Endothelial cell (in vitro differentiated cells): ENCODE data around the gene CRYBG1. TPM values are rescaled to one million over a fixed set of nuclear protein-coding genes. Genes with fewer than 3 reads are reported as not detected.

Experiments used
- DNase-seq: peaks from one replicate; pipeline ENCODE4 v3.0.0; 2021; ENCODE audit warnings: low spot score
- H3K27ac Mint-ChIP-seq: one replicate; pipeline ENCODE4 v1.8.0; 2021; ENCODE audit warnings: mixed read lengths, inconsistent platforms; ENCODE audit not compliant: unreplicated experiment
- H3K27me3 Mint-ChIP-seq: one replicate; pipeline ENCODE4 v1.8.0; 2021; ENCODE audit warnings: mild to moderate bottlenecking, moderate library complexity, mixed read lengths, inconsistent platforms; ENCODE audit not compliant: unreplicated experiment
- H3K36me3 Mint-ChIP-seq: one replicate; pipeline ENCODE4 v1.8.0; 2021; ENCODE audit warnings: mild to moderate bottlenecking, low read depth, mixed read lengths, inconsistent platforms; ENCODE audit not compliant: unreplicated experiment
- H3K4me1 Mint-ChIP-seq: one replicate; pipeline ENCODE4 v1.8.0; 2021; ENCODE audit warnings: mild to moderate bottlenecking, mixed read lengths, inconsistent platforms; ENCODE audit not compliant: unreplicated experiment
- H3K4me3 Mint-ChIP-seq: one replicate; pipeline ENCODE4 v1.8.0; 2021; ENCODE audit warnings: mild to moderate bottlenecking, mixed read lengths, inconsistent platforms; ENCODE audit not compliant: unreplicated experiment
- H3K9me3 Mint-ChIP-seq: one replicate; pipeline ENCODE4 v1.8.0; 2021; ENCODE audit warnings: mixed read lengths, inconsistent platforms; ENCODE audit not compliant: unreplicated experiment
- total RNA-seq: library from RNA; stranded (reverse); fragmentation: NEBNext Ultra II Directional; extraction: Animal tissue kit (Norgen Biotek cat#: 25700); gene quantifications from one replicate; pipeline ENCODE4 v1.2.1, GENCODE V29; 2021; ENCODE audit not compliant: unreplicated experiment
- TF ChIP-seq, protein P1 (sequence below): fragments of 200-600 bp; sonication (generic); IDR thresholded peaks from one replicate; pipeline ENCODE4 v1.5.0; 2021; ENCODE audit warnings: antibody characterized with exemption; ENCODE audit not compliant: unreplicated experiment

Gene CRYBG1
- total RNA-seq, 1 donor from 2014 or later: 0.08 TPM

DNA sequence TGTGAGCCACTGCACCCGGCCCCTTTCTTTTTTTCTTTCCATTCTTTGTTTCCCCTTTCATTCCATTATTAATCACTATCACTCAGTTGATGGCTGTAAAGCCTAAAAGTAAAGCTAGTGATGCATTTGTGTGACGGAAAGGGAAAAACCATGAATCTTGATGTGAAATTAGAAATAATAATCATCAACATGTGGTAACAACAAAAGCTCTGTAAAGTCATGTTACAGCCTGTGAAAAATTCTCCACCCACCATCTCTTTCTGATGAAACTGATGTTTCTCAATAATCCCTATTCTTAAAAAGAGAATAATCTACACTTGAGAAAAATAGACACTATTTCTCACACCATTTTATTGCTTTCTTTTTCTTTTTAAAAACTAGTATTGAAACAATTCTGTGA lies 80.0 kb downstream of the CRYBG1 start:
- H3K36me3 Mint-ChIP-seq: no peaks in the 10 kb centered on the region
- DNase-seq: no peak
- TF ChIP-seq, protein P1, sequence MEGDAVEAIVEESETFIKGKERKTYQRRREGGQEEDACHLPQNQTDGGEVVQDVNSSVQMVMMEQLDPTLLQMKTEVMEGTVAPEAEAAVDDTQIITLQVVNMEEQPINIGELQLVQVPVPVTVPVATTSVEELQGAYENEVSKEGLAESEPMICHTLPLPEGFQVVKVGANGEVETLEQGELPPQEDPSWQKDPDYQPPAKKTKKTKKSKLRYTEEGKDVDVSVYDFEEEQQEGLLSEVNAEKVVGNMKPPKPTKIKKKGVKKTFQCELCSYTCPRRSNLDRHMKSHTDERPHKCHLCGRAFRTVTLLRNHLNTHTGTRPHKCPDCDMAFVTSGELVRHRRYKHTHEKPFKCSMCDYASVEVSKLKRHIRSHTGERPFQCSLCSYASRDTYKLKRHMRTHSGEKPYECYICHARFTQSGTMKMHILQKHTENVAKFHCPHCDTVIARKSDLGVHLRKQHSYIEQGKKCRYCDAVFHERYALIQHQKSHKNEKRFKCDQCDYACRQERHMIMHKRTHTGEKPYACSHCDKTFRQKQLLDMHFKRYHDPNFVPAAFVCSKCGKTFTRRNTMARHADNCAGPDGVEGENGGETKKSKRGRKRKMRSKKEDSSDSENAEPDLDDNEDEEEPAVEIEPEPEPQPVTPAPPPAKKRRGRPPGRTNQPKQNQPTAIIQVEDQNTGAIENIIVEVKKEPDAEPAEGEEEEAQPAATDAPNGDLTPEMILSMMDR: no peak
- no peaks in the 10 kb centered on the region for H3K9me3 Mint-ChIP-seq
- no peak overlapping the region for H3K27ac Mint-ChIP-seq
- H3K4me1 Mint-ChIP-seq: no peaks in the 10 kb centered on the region
- no peak overlapping the region for H3K4me3 Mint-ChIP-seq
- no peaks in the 10 kb centered on the region for H3K27me3 Mint-ChIP-seq

DNA sequence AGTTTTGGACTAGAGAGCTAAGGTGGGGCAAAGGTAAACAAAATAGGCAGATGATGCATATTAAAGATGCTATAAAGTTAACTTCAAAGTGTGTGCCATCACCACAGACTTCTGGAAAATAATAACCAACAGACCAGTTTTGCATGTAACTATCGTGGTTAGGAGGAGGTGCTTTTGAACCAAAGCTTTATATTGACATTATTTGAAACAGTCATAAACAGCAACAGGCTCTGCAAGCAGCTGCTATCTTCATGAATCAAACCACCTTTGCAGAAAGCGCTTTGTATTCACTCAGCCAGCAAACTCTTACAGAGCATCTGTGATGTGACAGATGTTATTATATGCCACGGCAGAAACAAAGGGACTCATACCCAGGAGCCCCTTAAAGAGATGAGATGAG lies 81.9 kb downstream of the CRYBG1 start:
- DNase-seq: no peak
- Mint-ChIP-seq H3K9me3 (no peaks in the 10 kb centered on the region), H3K27me3 (no peaks in the 10 kb centered on the region), H3K4me3 (no peak overlapping the region), H3K4me1 (no peaks in the 10 kb centered on the region), H3K36me3 (no peaks in the 10 kb centered on the region), H3K27ac (no peak overlapping the region)
- TF ChIP-seq, protein P1: no peak

DNA sequence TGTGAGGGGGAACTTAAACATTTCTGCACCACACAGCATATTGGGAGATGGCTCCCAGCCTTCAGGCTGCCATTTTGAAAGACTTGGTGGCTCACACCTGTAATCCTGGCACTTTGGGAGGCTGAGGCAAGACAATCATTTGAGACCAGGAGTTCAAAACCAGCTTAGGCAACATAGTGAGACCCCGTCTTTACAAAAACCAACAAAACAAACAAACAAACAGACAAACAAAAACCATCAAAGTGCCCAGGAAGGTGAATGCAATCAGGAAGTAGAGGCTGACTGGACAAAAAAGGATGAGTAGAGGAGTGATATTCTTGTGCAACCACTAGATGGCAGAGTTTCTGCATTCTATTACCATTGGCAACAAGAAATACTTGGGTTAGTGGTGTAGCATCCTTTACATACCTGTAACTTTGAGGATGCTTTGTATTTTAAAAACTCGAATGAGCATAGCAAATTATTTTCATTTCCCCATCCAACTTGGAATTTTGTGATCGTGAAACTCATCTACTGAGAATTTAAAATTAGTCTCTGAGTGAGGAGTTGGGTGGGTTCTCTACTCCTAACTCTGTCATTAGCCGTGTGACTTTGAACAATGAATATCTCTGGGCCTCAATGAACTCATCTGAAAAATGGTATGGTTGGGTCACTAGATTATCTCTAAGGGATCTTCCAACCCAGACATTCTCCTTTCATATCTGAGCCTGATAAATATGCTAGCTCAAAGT lies 84.4 kb downstream of the CRYBG1 start:
- H3K36me3 Mint-ChIP-seq: no peaks in the 10 kb centered on the region
- no peak overlapping the region for H3K27ac Mint-ChIP-seq
- TF ChIP-seq, protein P1: peak; percentile 80
- H3K4me3 Mint-ChIP-seq: no peak overlapping the region
- H3K27me3 Mint-ChIP-seq: no peaks in the 10 kb centered on the region
- H3K4me1 Mint-ChIP-seq: no peaks in the 10 kb centered on the region
- peak; percentile 36 for DNase-seq
- no peaks in the 10 kb centered on the region for H3K9me3 Mint-ChIP-seq

DNA sequence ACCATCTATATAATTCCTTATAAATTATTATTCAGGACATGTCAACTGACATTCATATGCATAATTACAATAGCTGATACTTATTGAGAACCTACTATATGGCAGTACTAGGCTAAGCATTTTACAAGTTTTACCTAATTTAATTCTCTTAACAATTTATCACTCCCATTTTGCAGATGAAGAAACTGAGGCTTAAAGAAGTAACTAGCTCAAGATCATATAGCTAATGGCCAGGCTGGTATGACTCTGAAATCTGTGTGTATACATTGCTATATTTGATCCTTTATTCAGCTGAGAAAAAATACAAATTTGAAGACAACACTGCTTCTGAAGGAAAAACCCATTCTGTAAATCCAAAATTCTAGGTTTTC lies 85.0 kb downstream of the CRYBG1 start:
- Mint-ChIP-seq H3K9me3 (no peaks in the 10 kb centered on the region), H3K4me1 (no peaks in the 10 kb centered on the region), H3K4me3 (no peak overlapping the region), H3K27me3 (no peaks in the 10 kb centered on the region), H3K27ac (no peak overlapping the region), H3K36me3 (no peaks in the 10 kb centered on the region)
- DNase-seq: no peak
- TF ChIP-seq, protein P1: no peak

DNA sequence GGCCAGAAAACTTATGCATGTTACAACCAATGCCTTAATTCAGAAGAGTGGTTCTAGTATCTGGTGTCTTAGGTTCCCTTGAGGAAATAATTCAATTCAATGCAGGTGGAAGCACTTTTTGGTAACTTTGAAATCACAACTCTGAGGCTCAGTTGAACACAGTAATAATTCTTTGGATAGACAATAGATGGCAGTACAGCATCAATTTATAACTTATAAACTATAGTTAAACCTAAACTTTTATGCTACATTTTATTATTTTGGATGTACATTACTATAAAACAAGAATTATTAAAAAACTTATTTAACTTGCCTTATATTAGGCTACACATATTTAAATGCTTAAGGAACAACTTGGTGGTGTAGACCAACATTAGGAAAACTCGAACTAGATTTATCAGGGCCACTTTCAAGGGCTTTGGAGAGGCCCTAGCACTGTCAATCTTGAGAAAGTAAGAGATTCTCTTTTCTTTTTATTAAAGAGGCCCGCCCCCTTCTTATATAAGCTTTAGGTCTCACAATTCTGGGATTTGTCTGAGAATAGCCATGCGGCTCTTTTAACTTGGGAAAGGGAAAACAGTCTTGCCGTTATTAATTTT lies 85.9 kb downstream of the CRYBG1 start:
- Mint-ChIP-seq H3K4me1 (no peaks in the 10 kb centered on the region), H3K27me3 (no peaks in the 10 kb centered on the region), H3K27ac (no peak overlapping the region), H3K4me3 (no peak overlapping the region), H3K36me3 (no peaks in the 10 kb centered on the region), H3K9me3 (no peaks in the 10 kb centered on the region)
- TF ChIP-seq, protein P1: peak; percentile 53
- no peak for DNase-seq
